Posterior vena cava (tissue), 2 donors: ENCODE data around the gene AHNAK2. TPM values are rescaled to one million over a fixed set of nuclear protein-coding genes. Genes with fewer than 3 reads are reported as not detected.

Experiments used
- DNase-seq: peaks from one replicate; pipeline ENCODE4 v3.0.0-alpha.2; 2020; ENCODE audit warnings: low spot score
- intact Hi-C, 2 donors: fragments of 100-400 bp; cut with DNase I; formaldehyde crosslinking; loops; one replicate each; pipeline versions ENCODE4 v1.14.1 to v1.14.2; 2022 to 2023
- total RNA-seq, 2 donors: library from RNA; stranded (reverse); fragmentation: NEBNext Ultra II Directional; extraction: Animal tissue kit (Norgen Biotek cat#: 25700); gene quantifications; one replicate each; pipeline ENCODE4 v1.2.1, GENCODE V29; 2021
- donor health status: DM: yes; HTN: yes; CAD: no.
- donor health status: DM: yes; HTN: yes; CAD: no.

Gene AHNAK2
- total RNA-seq, 2 donors from 2014 or later, result 242 to 274 TPM

- intact Hi-C loops, result no loop called here
- no peak for DNase-seq
Measured at GRCh38 chr14:104935026-104935650, 43.0 kb downstream of the AHNAK2 start.

- DNase-seq, result no peak
Measured at GRCh38 chr14:104933746-104934733, 44.1 kb downstream of the AHNAK2 start.

GRCh38 chr14:104932676-104933631 is 45.2 kb downstream of the AHNAK2 start:
- peak; percentile 97 for DNase-seq
- intact Hi-C loops, result loop anchor here in 1 of 2 donors (5.0 kb wide), 1 partner anchor 34 kb away; no protein-coding TSS in a partner anchor

More at GRCh38 chr14:104933746-104934733, 44.1 kb downstream of the AHNAK2 start:
- intact Hi-C loops, result loop anchor here in 1 of 2 donors (5.0 kb wide), 1 partner anchor 33 kb away; no protein-coding TSS in a partner anchor

GRCh38 chr14:104931771-104932675 is 46.2 kb downstream of the AHNAK2 start:
- intact Hi-C loops, result loop anchor here in 1 of 2 donors (5.0 kb wide), 1 partner anchor 35 kb away; no protein-coding TSS in a partner anchor
- peak; percentile 79 for DNase-seq

- intact Hi-C loops, result loop anchor here in 1 of 2 donors (5.0 kb wide), 1 partner anchor 36 kb away; no protein-coding TSS in a partner anchor
- peak; percentile 75 for DNase-seq
Measured at GRCh38 chr14:104931304-104931770, 46.8 kb downstream of the AHNAK2 start.

- peak; percentile 45 for DNase-seq
- intact Hi-C loops, result loop anchor here in 1 of 2 donors (5.0 kb wide), 1 partner anchor 37 kb away; no protein-coding TSS in a partner anchor
Measured at GRCh38 chr14:104930526-104931303, 47.5 kb downstream of the AHNAK2 start.

GRCh38 chr14:104929268-104930230 is 48.6 kb downstream of the AHNAK2 start:
- intact Hi-C loops, result loop anchor here in 1 of 2 donors (5.0 kb wide), 1 partner anchor 38 kb away; no protein-coding TSS in a partner anchor
- DNase-seq, result peak; percentile 72

- DNase-seq, result peak; percentile 71
- intact Hi-C loops, result no loop called here
Measured at GRCh38 chr14:104928391-104929133, 49.6 kb downstream of the AHNAK2 start.

- no peak for DNase-seq
- intact Hi-C loops, result no loop called here
Measured at GRCh38 chr14:104927901-104928300, 50.3 kb downstream of the AHNAK2 start.

GRCh38 chr14:104927432-104927816 is 50.8 kb downstream of the AHNAK2 start:
- no peak for DNase-seq
- intact Hi-C loops, result no loop called here

- intact Hi-C loops, result no loop called here
- no peak for DNase-seq
Measured at GRCh38 chr14:104926619-104927431, 51.3 kb downstream of the AHNAK2 start.

- peak; percentile 78 for DNase-seq
Measured at GRCh38 chr14:104925855-104926609, 52.1 kb downstream of the AHNAK2 start.

GRCh38 chr14:104925214-104925854 is 52.8 kb downstream of the AHNAK2 start:
- no peak for DNase-seq

More at GRCh38 chr14:104925855-104926609, 52.1 kb downstream of the AHNAK2 start:
- intact Hi-C loops, result no loop called here

More at GRCh38 chr14:104925214-104925854, 52.8 kb downstream of the AHNAK2 start:
- intact Hi-C loops, result no loop called here
